IPS-15b (cell line): ENCODE results near the gene SEPTIN14.
"Not testable (repeated sequence)": the region's sequence is repeated elsewhere in the genome, so short reads cannot be mapped to it uniquely, and the experiment has no call there.

Experiments
- H3K27me3 ChIP-seq: one replicate; pipeline ENCODE4 v1.6.1; 2013; ENCODE audit warnings: low read length; ENCODE audit not compliant: control insufficient read depth, insufficient read depth
- H3K36me3 ChIP-seq: one replicate; pipeline ENCODE4 v1.6.1; 2013; ENCODE audit warnings: low read length; ENCODE audit not compliant: control insufficient read depth, insufficient read depth
- H3K4me1 ChIP-seq: one replicate; pipeline ENCODE4 v1.6.1; 2013; ENCODE audit warnings: mild to moderate bottlenecking, low read length; ENCODE audit not compliant: control insufficient read depth, insufficient read depth
- H3K4me3 ChIP-seq: one replicate; pipeline ENCODE4 v1.5.1; 2013; ENCODE audit warnings: low read depth, low read length
- H3K9ac ChIP-seq: one replicate; pipeline ENCODE4 v1.6.1; 2013; ENCODE audit warnings: low read depth, mild to moderate bottlenecking, low read length
- H3K9me3 ChIP-seq: one replicate; pipeline ENCODE4 v1.6.1; 2013; ENCODE audit warnings: mild to moderate bottlenecking, low read length; ENCODE audit not compliant: control insufficient read depth, insufficient read depth

Gene SEPTIN14

GRCh38 chr7:55871932-55872485 is 9.5 kb upstream of the SEPTIN14 start:
- no peaks in the 10 kb centered on the region for H3K27me3 ChIP-seq
- H3K9ac ChIP-seq = no peak overlapping the region
- H3K9me3 ChIP-seq = peaks cover 4% of the 10 kb centered on the region
- no peaks in the 10 kb centered on the region for H3K4me1 ChIP-seq
- no peak overlapping the region for H3K4me3 ChIP-seq
- H3K36me3 ChIP-seq = no peaks in the 10 kb centered on the region

GRCh38 chr7:55868989-55869388 is 6.4 kb upstream of the SEPTIN14 start:
- H3K9me3 ChIP-seq, H3K27me3 ChIP-seq, H3K4me1 ChIP-seq, H3K36me3 ChIP-seq, H3K4me3 ChIP-seq, H3K9ac ChIP-seq: not testable (repeated sequence)

- not testable (repeated sequence) for H3K9ac ChIP-seq, H3K27me3 ChIP-seq, H3K4me1 ChIP-seq, H3K36me3 ChIP-seq, H3K4me3 ChIP-seq, H3K9me3 ChIP-seq
These were observed 17.4 kb downstream of the SEPTIN14 start for GRCh38 chr7:55845164-55845563.

- H3K4me1 ChIP-seq = no peaks in the 10 kb centered on the region
- H3K9me3 ChIP-seq = no peaks in the 10 kb centered on the region
- H3K36me3 ChIP-seq = no peaks in the 10 kb centered on the region
- no peak overlapping the region for H3K9ac ChIP-seq
- H3K27me3 ChIP-seq = no peaks in the 10 kb centered on the region
- H3K4me3 ChIP-seq = no peak overlapping the region
These were observed 24.0 kb downstream of the SEPTIN14 start for GRCh38 chr7:55838595-55838994.

GRCh38 chr7:55827577-55827976 is 35.0 kb downstream of the SEPTIN14 start:
- Histone ChIP-seq H3K4me1 (no peaks in the 10 kb centered on the region), H3K9ac (no peak overlapping the region), H3K36me3 (no peaks in the 10 kb centered on the region), H3K9me3 (peaks cover 9% of the 10 kb centered on the region), H3K27me3 (no peaks in the 10 kb centered on the region), H3K4me3 (no peak overlapping the region)

GRCh38 chr7:55818686-55819085 is 43.9 kb downstream of the SEPTIN14 start:
- H3K9me3 ChIP-seq = peaks cover 7% of the 10 kb centered on the region
- H3K4me1 ChIP-seq = no peaks in the 10 kb centered on the region
- H3K36me3 ChIP-seq = no peaks in the 10 kb centered on the region
- no peak overlapping the region for H3K9ac ChIP-seq
- H3K4me3 ChIP-seq = no peak overlapping the region
- no peaks in the 10 kb centered on the region for H3K27me3 ChIP-seq

GRCh38 chr7:55797260-55797659 is 65.3 kb downstream of the SEPTIN14 start:
- not testable (repeated sequence) for H3K36me3 ChIP-seq, H3K4me1 ChIP-seq, H3K27me3 ChIP-seq, H3K4me3 ChIP-seq, H3K9me3 ChIP-seq, H3K9ac ChIP-seq

GRCh38 chr7:55794527-55794926 is 68.0 kb downstream of the SEPTIN14 start:
- H3K4me1 ChIP-seq = no peaks in the 10 kb centered on the region
- H3K4me3 ChIP-seq = no peak overlapping the region
- H3K27me3 ChIP-seq = no peaks in the 10 kb centered on the region
- H3K36me3 ChIP-seq = no peaks in the 10 kb centered on the region
- H3K9ac ChIP-seq = no peak overlapping the region
- no peaks in the 10 kb centered on the region for H3K9me3 ChIP-seq

- no peak overlapping the region for H3K9ac ChIP-seq
- no peaks in the 10 kb centered on the region for H3K27me3 ChIP-seq
- H3K36me3 ChIP-seq = no peaks in the 10 kb centered on the region
- no peaks in the 10 kb centered on the region for H3K9me3 ChIP-seq
- H3K4me3 ChIP-seq = no peak overlapping the region
- H3K4me1 ChIP-seq = no peaks in the 10 kb centered on the region
These were observed 70.5 kb downstream of the SEPTIN14 start for GRCh38 chr7:55792048-55792447.

- Histone ChIP-seq H3K27me3 (no peaks in the 10 kb centered on the region), H3K4me1 (no peaks in the 10 kb centered on the region), H3K9ac (no peak overlapping the region), H3K9me3 (no peaks in the 10 kb centered on the region), H3K4me3 (no peak overlapping the region), H3K36me3 (no peaks in the 10 kb centered on the region)
These were observed 74.8 kb downstream of the SEPTIN14 start for GRCh38 chr7:55787796-55788195.

- no peaks in the 10 kb centered on the region for H3K4me1 ChIP-seq
- H3K27me3 ChIP-seq = no peaks in the 10 kb centered on the region
- no peaks in the 10 kb centered on the region for H3K9me3 ChIP-seq
- no peaks in the 10 kb centered on the region for H3K36me3 ChIP-seq
- H3K4me3 ChIP-seq = no peak overlapping the region
- no peak overlapping the region for H3K9ac ChIP-seq
These were observed 75.7 kb downstream of the SEPTIN14 start for GRCh38 chr7:55786901-55787300.

GRCh38 chr7:55785444-55785843 is 77.1 kb downstream of the SEPTIN14 start:
- not testable (repeated sequence) for H3K4me1 ChIP-seq, H3K9me3 ChIP-seq, H3K9ac ChIP-seq, H3K27me3 ChIP-seq, H3K4me3 ChIP-seq, H3K36me3 ChIP-seq

GRCh38 chr7:55784151-55784550 is 78.4 kb downstream of the SEPTIN14 start:
- no peaks in the 10 kb centered on the region for H3K9me3 ChIP-seq
- no peaks in the 10 kb centered on the region for H3K27me3 ChIP-seq
- H3K4me3 ChIP-seq = no peak overlapping the region
- H3K9ac ChIP-seq = no peak overlapping the region
- no peaks in the 10 kb centered on the region for H3K4me1 ChIP-seq
- no peaks in the 10 kb centered on the region for H3K36me3 ChIP-seq
